AG10803 (cell line): ENCODE results near the gene CCL4L2.
A peak's percentile ranks its signal among the peaks of the same experiment; 100 is the strongest.
"Not testable (repeated sequence)": the region's sequence is repeated elsewhere in the genome, so short reads cannot be mapped to it uniquely, and the experiment has no call there.

ENCODE experiments used
- DNase-seq: peaks from one replicate; pipeline ENCODE4 v3.0.0; 2010; ENCODE audit warnings: low read depth
- H3K4me3 ChIP-seq: 2 replicates; pipeline ENCODE4 v1.5.1; 2011; ENCODE audit warnings: mild to moderate bottlenecking, low read length, control low read depth
- CTCF ChIP-seq: conservative IDR thresholded peaks from 2 replicates; pipeline ENCODE4 v1.5.1; 2011; ENCODE audit warnings: mild to moderate bottlenecking, low read length, control low read depth, inconsistent platforms

Gene CCL4L2

GRCh38 chr17:36210439-36211211, at the start of gene CCL4L2:
CCL4L2 (plus strand) TSS chr17:36211063.
- not testable (repeated sequence) for H3K4me3 ChIP-seq, DNase-seq

- DNase-seq, H3K4me3 ChIP-seq: not testable (repeated sequence)
These were observed 42.0 kb upstream of the CCL4L2 start for GRCh38 chr17:36168836-36169235.

GRCh38 chr17:36176536-36176935, 34.3 kb upstream of the CCL4L2 start, which contains the start of gene TBC1D3B:
TBC1D3B (minus strand) TSS chr17:36176636; CDS start chr17:36175050, 1,586 bp downstream.
- DNase-seq, H3K4me3 ChIP-seq: not testable (repeated sequence)

- DNase-seq, H3K4me3 ChIP-seq: not testable (repeated sequence)
These were observed 29.3 kb upstream of the CCL4L2 start for GRCh38 chr17:36181446-36182175.

- TF ChIP-seq CTCF, result no peak
- no peak for DNase-seq
- H3K4me3 ChIP-seq, result peak overlapping the region; percentile 54
These were observed 28.5 kb upstream of the CCL4L2 start for GRCh38 chr17:36182176-36183000.

GRCh38 chr17:36183001-36183971, 27.6 kb upstream of the CCL4L2 start:
- no peak for TF ChIP-seq CTCF
- H3K4me3 ChIP-seq, result peak overlapping the region; percentile 54
- peak; percentile 45 for DNase-seq

- no peak for DNase-seq
- no peak for TF ChIP-seq CTCF
- peak overlapping the region; percentile 51 for H3K4me3 ChIP-seq
These were observed 26.7 kb upstream of the CCL4L2 start for GRCh38 chr17:36184023-36184765.

- no peak for TF ChIP-seq CTCF
- DNase-seq, result no peak
- H3K4me3 ChIP-seq, result no peak overlapping the region
These were observed 25.4 kb upstream of the CCL4L2 start for GRCh38 chr17:36185416-36185815.

GRCh38 chr17:36186810-36187763, 23.8 kb upstream of the CCL4L2 start:
- DNase-seq, H3K4me3 ChIP-seq: not testable (repeated sequence)

- DNase-seq, H3K4me3 ChIP-seq: not testable (repeated sequence)
These were observed 22.8 kb upstream of the CCL4L2 start for GRCh38 chr17:36187943-36188665.
